GM21447 (cell line): ENCODE data around the gene ATXN7L3.
A peak's percentile ranks its signal among the peaks of the same experiment; 100 is the strongest.
"Not testable (repeated sequence)": the region's sequence is repeated elsewhere in the genome, so short reads cannot be mapped to it uniquely, and the experiment has no call there.

Experiments
- ATAC-seq: cut with Tn5 transposase; IDR thresholded peaks from one replicate; pipeline ENCODE4 v1.9.1; 2021; ENCODE audit not compliant: unreplicated experiment

The ATXN7L3 gene

GRCh38 chr17:44199553-44200477 is at the start of gene ATXN7L3:
Gene ATXN7L3, minus strand, starts transcription at chr17:44199884. Its CDS starts 1,814 bp downstream, at chr17:44198070.
- ATAC-seq, result peak; percentile 60

GRCh38 chr17:44247876-44248736 is 48.4 kb upstream of the ATXN7L3 start:
- no peak for ATAC-seq

- ATAC-seq, result no peak
These were observed 47.8 kb upstream of the ATXN7L3 start for GRCh38 chr17:44247440-44247841.

- no peak for ATAC-seq
These were observed 41.5 kb upstream of the ATXN7L3 start for GRCh38 chr17:44241106-44241624.

- ATAC-seq, result not testable (repeated sequence)
These were observed 38.2 kb upstream of the ATXN7L3 start for GRCh38 chr17:44237886-44238285.

GRCh38 chr17:44236444-44236991 is 36.8 kb upstream of the ATXN7L3 start:
- no peak for ATAC-seq

GRCh38 chr17:44235583-44235936 is 35.9 kb upstream of the ATXN7L3 start:
- ATAC-seq, result no peak

- ATAC-seq, result no peak
These were observed 33.9 kb upstream of the ATXN7L3 start for GRCh38 chr17:44233582-44233981.

- no peak for ATAC-seq
These were observed 32.4 kb upstream of the ATXN7L3 start for GRCh38 chr17:44232061-44232460.

- no peak for ATAC-seq
These were observed 30.5 kb upstream of the ATXN7L3 start for GRCh38 chr17:44230140-44230539.

GRCh38 chr17:44229090-44229489 is 29.4 kb upstream of the ATXN7L3 start:
- no peak for ATAC-seq

- ATAC-seq, result no peak
These were observed 23.9 kb upstream of the ATXN7L3 start for GRCh38 chr17:44223541-44224071.

- ATAC-seq, result no peak
These were observed 22.6 kb upstream of the ATXN7L3 start for GRCh38 chr17:44222112-44222869.

GRCh38 chr17:44221862-44222111 is 22.1 kb upstream of the ATXN7L3 start:
- ATAC-seq, result no peak

GRCh38 chr17:44221084-44221861 is 21.6 kb upstream of the ATXN7L3 start:
- no peak for ATAC-seq

- peak; percentile 0 for ATAC-seq
These were observed 20.8 kb upstream of the ATXN7L3 start for GRCh38 chr17:44220213-44221083.

- ATAC-seq, result peak; percentile 7
These were observed 20.0 kb upstream of the ATXN7L3 start, which contains the start of gene UBTF for GRCh38 chr17:44219616-44220212. Gene UBTF, minus strand, starts transcription at chr17:44219675. Its CDS starts 1,446 bp downstream, at chr17:44218229.

- peak; percentile 31 for ATAC-seq
These were observed 19.5 kb upstream of the ATXN7L3 start for GRCh38 chr17:44219108-44219615.
